ENCODE results near the gene SLC1A7.

Gene SLC1A7

GRCh38 chr1:53089478-53090226 is 52.8 kb downstream of the SLC1A7 start:
- no peak for DNase-seq

- no peak for DNase-seq
These were observed 53.7 kb downstream of the SLC1A7 start for GRCh38 chr1:53088616-53089300.

DNA sequence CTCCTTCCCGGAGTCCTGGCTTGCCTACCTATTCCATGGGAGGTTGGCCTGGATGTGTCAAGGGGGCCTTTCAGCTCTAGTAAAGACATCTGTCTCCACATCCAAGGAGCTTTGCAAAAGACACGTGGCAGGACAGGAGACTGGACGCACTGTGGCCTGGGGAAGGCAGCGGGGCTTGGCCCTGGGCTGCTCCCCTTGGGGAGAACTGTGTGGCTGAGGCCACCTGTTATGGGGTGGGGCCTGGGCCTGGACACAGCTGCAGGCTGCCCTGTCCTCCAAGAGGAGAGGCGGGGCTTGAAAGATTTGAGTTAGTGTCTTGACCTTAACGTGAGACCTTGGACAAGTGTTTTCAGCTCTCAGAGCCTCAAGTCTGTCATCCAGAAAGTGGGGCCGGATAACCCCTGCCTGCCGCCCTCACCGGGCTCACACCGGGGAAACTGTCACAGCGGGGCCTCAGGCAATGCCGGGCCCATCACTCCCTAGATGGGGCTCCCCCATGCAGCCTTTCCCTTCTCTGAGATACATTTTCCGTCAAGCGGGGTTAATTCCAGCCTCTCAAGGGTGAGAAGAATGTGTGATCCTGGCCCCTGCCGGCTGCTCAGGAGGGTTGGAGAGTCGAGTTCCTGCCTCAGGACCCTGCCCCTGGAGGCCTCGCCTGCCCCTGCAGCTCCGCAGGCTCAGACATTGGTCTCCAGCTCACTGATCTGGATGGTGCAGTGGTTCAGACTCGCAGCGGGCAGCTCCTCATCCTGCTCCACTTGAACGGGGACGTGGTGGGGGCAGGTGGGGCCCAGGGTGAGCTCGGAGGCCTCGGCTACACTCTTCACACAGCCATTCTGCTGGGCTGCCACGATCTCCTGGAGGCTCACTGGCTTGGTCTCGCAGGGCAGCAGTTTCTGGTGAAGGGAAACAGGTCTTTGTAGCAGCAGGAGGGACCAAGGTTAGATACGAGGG is 54.8 kb downstream of the SLC1A7 start:
- DNase-seq, result no peak

- no peak for DNase-seq
These were observed 55.9 kb downstream of the SLC1A7 start for GRCh38 chr1:53086491-53087070.

DNA sequence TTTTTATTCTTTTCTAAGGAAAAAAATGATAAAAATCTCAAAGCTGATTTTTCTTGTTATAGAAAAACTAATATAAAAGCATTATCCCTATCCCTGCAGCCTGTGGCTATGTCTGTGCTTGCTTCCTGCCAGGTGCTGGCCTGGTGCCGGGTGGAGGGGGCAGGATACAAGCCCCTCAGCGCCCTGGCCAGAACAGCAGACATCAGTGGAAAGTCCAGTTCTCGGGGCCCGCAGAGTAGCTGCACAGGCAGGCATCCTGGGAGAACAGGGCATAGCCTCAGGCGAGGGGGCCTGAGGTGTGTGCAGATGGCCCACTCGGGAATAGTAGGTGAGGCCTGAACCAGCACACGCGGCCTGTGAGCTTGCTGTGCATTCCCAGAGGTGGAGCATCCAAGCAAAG is 57.0 kb downstream of the SLC1A7 start:
- no peak for DNase-seq

- DNase-seq, result no peak
These were observed 57.9 kb downstream of the SLC1A7 start for GRCh38 chr1:53084589-53084971.

- DNase-seq, result no peak
These were observed 58.5 kb downstream of the SLC1A7 start for GRCh38 chr1:53083636-53084588.

DNA sequence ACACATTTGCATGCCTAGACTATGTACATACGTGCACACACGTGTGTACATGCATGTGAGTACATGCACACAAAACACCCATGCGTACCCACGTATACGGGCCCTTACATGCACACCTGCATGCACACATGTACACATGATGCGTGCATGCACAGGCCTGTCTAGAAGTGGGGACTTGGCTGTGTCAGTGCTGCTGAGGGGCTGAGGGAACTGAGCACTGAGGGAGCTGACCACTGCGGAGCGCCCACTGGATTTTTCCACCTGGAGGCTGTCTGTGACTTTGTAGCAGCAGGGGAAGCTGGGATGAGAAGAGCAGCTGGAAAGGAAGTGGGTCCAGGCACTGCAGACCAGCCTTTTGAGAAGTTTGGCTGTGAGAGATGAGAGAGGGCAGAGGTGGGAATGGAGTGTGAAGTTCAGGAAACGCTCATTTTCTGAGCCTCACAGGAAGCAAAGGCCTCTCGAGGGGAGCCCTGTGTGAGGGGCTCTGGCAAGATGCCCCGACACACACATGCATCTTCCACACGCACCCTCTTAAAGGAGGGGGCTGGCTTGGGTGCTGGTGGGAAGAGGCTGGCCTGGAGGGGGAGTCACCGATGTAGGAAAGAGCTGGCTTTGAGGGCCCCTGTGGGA is 59.5 kb downstream of the SLC1A7 start:
- DNase-seq, result no peak

DNA sequence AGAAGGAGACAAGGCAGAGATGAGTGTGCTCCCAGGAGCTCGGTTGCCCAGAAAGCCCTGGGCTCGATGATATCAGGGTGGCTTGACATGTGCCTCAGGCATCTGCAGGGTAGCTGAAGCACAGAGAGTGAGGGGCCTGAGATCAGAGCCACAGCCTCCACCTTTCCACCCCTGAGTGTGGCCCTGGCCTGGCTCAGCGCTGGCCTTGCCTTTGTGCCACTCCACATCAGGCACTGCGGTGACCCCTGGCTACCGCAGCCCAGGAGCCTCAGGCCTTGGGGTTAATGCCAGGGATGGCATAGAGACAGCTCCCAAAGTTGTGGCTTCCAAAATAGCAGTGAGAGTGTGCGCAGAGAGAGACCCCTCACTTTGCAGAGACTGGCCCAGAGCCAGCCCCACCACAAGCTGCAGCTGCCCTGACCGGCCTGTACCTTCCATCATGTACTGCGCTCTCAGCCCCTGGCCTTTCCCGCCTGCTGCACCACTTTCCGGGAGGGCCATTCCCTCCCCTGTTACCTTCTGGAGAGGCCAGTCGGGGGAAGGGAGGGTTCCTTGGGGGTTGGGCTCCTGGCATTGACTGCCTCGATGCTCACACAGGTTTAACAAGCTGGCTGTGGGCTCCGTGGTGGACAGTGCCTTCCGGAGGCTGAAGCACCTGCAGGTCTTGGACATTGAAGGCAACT is 60.9 kb downstream of the SLC1A7 start:
- DNase-seq, result no peak

DNA sequence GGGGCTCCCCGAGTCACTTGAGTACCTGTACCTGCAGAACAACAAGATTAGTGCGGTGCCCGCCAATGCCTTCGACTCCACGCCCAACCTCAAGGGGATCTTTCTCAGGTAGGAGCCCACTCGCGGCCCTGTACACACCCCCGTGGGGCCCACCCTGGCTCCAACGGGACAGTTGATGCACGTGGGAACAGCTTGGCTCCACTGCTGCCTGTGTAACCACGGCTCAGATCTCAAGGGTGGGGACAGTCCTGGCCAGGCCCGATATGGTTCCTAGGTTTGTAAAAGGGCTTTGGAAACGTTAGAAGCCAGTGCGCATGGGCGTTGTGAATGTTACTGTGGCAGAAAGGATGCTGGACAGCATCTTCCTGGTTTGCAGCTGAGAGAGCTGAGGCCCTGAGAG is 61.7 kb downstream of the SLC1A7 start:
- DNase-seq, result no peak

DNA sequence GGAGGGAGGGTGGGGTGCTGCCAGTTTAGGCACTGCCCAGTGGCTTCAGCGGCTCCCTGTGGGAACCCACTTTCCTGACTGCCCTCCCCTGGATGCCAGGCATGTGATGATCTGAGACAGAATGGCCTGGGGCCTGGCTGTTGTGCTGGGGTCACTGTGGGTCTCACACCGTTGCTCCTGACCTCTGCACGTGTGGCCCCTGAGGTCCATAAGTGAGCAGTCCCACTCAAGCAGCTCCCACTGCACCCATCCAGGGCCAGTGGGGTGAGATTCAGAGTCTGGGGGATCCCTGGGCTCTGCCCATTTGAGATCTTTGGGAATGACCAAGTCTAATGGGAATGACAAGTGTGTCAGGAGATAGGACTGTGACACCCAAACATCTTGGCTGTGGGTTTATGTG is 62.4 kb downstream of the SLC1A7 start:
- no peak for DNase-seq

- no peak for DNase-seq
These were observed 63.2 kb downstream of the SLC1A7 start for GRCh38 chr1:53079251-53079650.

DNA sequence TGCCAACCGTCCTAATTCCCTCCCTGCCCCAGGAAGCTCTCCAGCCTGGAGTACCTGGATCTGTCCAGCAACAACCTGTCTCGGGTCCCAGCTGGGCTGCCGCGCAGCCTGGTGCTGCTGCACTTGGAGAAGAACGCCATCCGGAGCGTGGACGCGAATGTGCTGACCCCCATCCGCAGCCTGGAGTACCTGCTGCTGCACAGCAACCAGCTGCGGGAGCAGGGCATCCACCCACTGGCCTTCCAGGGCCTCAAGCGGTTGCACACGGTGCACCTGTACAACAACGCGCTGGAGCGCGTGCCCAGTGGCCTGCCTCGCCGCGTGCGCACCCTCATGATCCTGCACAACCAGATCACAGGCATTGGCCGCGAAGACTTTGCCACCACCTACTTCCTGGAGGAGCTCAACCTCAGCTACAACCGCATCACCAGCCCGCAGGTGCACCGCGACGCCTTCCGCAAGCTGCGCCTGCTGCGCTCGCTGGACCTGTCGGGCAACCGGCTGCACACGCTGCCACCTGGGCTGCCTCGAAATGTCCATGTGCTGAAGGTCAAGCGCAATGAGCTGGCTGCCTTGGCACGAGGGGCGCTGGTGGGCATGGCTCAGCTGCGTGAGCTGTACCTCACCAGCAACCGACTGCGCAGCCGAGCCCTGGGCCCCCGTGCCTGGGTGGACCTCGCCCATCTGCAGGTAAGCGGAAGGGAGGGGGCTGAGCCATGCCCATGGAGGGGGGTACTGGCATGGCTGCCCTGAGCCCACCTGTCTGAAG is 63.9 kb downstream of the SLC1A7 start:
- no peak for DNase-seq

GRCh38 chr1:53077599-53077965 is 64.9 kb downstream of the SLC1A7 start:
- no peak for DNase-seq

DNA sequence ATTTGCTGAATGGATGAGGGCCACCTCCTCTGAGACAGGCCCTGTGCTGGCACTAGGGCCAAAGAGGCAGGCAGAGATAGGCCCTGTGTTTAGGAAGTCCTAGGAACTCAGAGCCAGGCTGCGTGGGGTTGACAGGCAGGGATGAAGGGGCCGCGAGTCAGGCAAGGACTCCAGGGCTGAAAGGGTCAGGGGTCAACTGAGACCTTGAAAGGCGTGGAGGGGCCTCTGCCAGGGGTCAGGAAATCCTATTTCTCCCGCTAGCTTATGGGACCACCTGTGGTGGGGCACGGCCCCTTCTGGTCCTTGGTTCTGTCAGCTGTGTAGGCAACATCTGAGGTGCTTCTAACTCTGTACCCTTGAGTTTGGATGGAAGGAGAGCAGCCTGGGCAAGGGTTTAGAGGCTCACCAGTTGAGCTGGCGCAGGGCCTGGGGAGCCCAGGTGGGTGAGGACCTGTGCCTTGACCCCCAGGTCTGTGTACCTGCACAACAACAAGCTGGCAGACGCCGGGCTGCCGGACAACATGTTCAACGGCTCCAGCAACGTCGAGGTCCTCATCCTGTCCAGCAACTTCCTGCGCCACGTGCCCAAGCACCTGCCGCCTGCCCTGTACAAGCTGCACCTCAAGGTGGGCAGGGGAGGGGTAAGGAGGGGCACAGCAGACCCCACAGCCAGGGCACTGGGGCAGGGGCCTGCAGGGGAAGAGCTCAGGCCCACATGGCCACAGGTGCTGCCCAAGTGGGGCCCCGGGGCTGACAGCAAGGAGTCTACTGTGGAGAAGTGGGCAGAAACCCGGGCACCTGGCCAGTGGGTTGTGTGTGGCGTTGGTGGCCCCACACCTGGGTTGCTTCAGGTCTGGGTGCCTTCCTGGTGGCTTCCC is 65.5 kb downstream of the SLC1A7 start:
- no peak for DNase-seq

DNA sequence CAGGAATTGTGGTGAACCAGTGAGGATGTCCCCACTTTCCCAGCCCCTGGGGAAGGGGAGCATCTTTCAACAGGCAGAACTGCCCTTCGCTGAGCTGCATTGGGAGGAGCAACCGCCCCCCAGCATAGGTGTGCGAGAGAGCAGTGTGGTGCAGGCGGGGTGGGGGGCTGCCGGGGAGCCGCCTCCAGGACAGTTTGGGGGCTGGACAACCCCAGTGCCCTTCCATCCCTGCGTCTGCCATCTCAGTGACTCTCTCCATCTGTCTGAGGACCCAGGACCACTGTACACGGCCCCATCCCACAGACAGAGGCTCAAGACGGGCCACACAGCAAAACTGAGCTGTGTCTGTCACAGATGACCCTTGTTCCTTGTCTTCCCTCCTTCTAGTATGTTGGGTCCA is 66.3 kb downstream of the SLC1A7 start:
- no peak for DNase-seq

- no peak for DNase-seq
These were observed 66.7 kb downstream of the SLC1A7 start for GRCh38 chr1:53075761-53076163.

- DNase-seq, result no peak
These were observed 67.2 kb downstream of the SLC1A7 start for GRCh38 chr1:53075206-53075605.
